SU-DHL-6 (cell line): ENCODE results near the gene INPP4A.

ENCODE experiments used
- H2AFZ ChIP-seq: fragments of 200-600 bp; sonication (generic); 2 replicates; pipeline ENCODE4 v1.6.1; 2014; ENCODE audit warnings: low read depth, mild to moderate bottlenecking, moderate library complexity, mixed read lengths, antibody characterized with exemption, low read length; ENCODE audit not compliant: severe bottlenecking
- H3F3A ChIP-seq: fragments of 200-600 bp; shearing (Covaris generic); 2 replicates; pipeline ENCODE4 v1.6.0; 2016; ENCODE audit warnings: antibody characterized with exemption, mild to moderate bottlenecking; ENCODE audit not compliant: insufficient read depth
- H3K27ac ChIP-seq: fragments of 200-600 bp; sonication (generic); 2 replicates; pipeline ENCODE4 v1.5.1; 2016; ENCODE audit warnings: low read depth, mild to moderate bottlenecking, low read length, moderate library complexity, mixed read lengths
- H3K27me3 ChIP-seq: fragments of 200-600 bp; sonication (generic), shearing (Covaris generic); 2 replicates; pipeline ENCODE4 v1.6.0; 2014; ENCODE audit warnings: mild to moderate bottlenecking, low read length
- H3K36me3 ChIP-seq: fragments of 200-600 bp; sonication (generic); 2 replicates; pipeline ENCODE4 v1.6.1; 2014; ENCODE audit warnings: mild to moderate bottlenecking, low read length, mixed read lengths
- H3K4me2 ChIP-seq: fragments of 300-600, 200-600 bp; shearing (Covaris generic), sonication (generic); 2 replicates; pipeline ENCODE4 v1.6.0; 2014; ENCODE audit warnings: low read length, low read depth, mild to moderate bottlenecking; ENCODE audit not compliant: poor library complexity, severe bottlenecking
- H3K4me3 ChIP-seq: fragments of 200-600 bp; sonication (generic); 2 replicates; pipeline ENCODE4 v1.5.1; 2014; ENCODE audit warnings: antibody characterized with exemption, low read length, mild to moderate bottlenecking, mixed read lengths; ENCODE audit not compliant: insufficient read depth, poor library complexity, severe bottlenecking
- H3K79me2 ChIP-seq: fragments of 200-600 bp; sonication (generic); 2 replicates; pipeline ENCODE4 v1.6.1; 2014; ENCODE audit warnings: mild to moderate bottlenecking, low read length, moderate library complexity; ENCODE audit not compliant: insufficient read depth
- H3K9ac ChIP-seq: fragments of 200-600 bp; sonication (generic); 2 replicates; pipeline ENCODE4 v1.7.0; 2014; ENCODE audit warnings: mild to moderate bottlenecking, low read length
- H3K9me2 ChIP-seq: fragments of 200-600 bp; sonication (generic); replicated peaks from 2 replicates; pipeline ENCODE4 v1.6.1; 2014; ENCODE audit warnings: low read length; ENCODE audit not compliant: insufficient read depth
- H3K9me3 ChIP-seq: fragments of 200-600 bp; sonication (generic); 2 replicates; pipeline ENCODE4 v1.6.1; 2014; ENCODE audit warnings: low read length, mixed read lengths; ENCODE audit not compliant: insufficient read depth
- H4K20me1 ChIP-seq: fragments of 200-600 bp; sonication (generic); 2 replicates; pipeline ENCODE4 v1.6.1; 2014; ENCODE audit warnings: low read depth, mild to moderate bottlenecking, antibody characterized with exemption, low read length, moderate library complexity, mixed read lengths
- CTCF ChIP-seq: fragments of 200-600 bp; sonication (generic); IDR thresholded peaks from one replicate; pipeline ENCODE4 v1.5.1; 2017; ENCODE audit warnings: antibody characterized with exemption, mild to moderate bottlenecking, low read length, moderate library complexity; ENCODE audit not compliant: insufficient read depth, poor library complexity, severe bottlenecking
- EZH2phosphoT487 ChIP-seq: fragments of 200-600 bp; sonication (generic), shearing (Covaris generic); conservative IDR thresholded peaks from 2 replicates; pipeline ENCODE4 v1.6.1; 2018; ENCODE audit warnings: mild to moderate bottlenecking, antibody characterized with exemption, low read length, moderate library complexity, mixed read lengths

Gene INPP4A

GRCh38 chr2:98488252-98488651, 43.6 kb downstream of the INPP4A start:
- Histone ChIP-seq H2AFZ (no peak overlapping the region), H3K27me3 (no peaks in the 10 kb centered on the region), H3K9me2 (no peaks in the 10 kb centered on the region), H3K9ac (no peak overlapping the region), H3K4me3 (no peak overlapping the region), H3K9me3 (no peaks in the 10 kb centered on the region), H3K4me2 (no peak overlapping the region), H3K27ac (no peak overlapping the region), H3F3A (no peaks in the 10 kb centered on the region), H4K20me1 (no peaks in the 10 kb centered on the region), H3K36me3 (no peaks in the 10 kb centered on the region), H3K79me2 (no peaks in the 10 kb centered on the region)
- TF ChIP-seq CTCF (no peak), EZH2phosphoT487 (no peak)

- no peak overlapping the region for H3K4me3 ChIP-seq
- peaks cover 6% of the 10 kb centered on the region; the same call in 1 of the 2 replicates for H3K9me3 ChIP-seq
- H3K27ac ChIP-seq: no peak overlapping the region
- H3K9me2 ChIP-seq: no peaks in the 10 kb centered on the region
- H3K27me3 ChIP-seq: no peaks in the 10 kb centered on the region
- no peaks in the 10 kb centered on the region for H3K36me3 ChIP-seq
- H4K20me1 ChIP-seq: no peaks in the 10 kb centered on the region
- H3F3A ChIP-seq: no peaks in the 10 kb centered on the region
- no peak overlapping the region for H3K4me2 ChIP-seq
- TF ChIP-seq CTCF (no peak), EZH2phosphoT487 (no peak)
- H3K79me2 ChIP-seq: no peaks in the 10 kb centered on the region
- no peak overlapping the region for H2AFZ ChIP-seq
- H3K9ac ChIP-seq: no peak overlapping the region
Observed at GRCh38 chr2:98489486-98489885, 44.8 kb downstream of the INPP4A start.

GRCh38 chr2:98489971-98490962, 45.6 kb downstream of the INPP4A start:
- H3F3A ChIP-seq: no peaks in the 10 kb centered on the region
- H3K4me3 ChIP-seq: no peak overlapping the region
- no peaks in the 10 kb centered on the region for H3K9me2 ChIP-seq
- H2AFZ ChIP-seq: no peak overlapping the region
- H3K36me3 ChIP-seq: no peaks in the 10 kb centered on the region
- H3K27me3 ChIP-seq: no peaks in the 10 kb centered on the region
- no peak overlapping the region for H3K9ac ChIP-seq
- H3K27ac ChIP-seq: no peak overlapping the region
- H3K79me2 ChIP-seq: no peaks in the 10 kb centered on the region
- no peaks in the 10 kb centered on the region for H4K20me1 ChIP-seq
- peaks cover 11% of the 10 kb centered on the region; the same call in 1 of the 2 replicates for H3K9me3 ChIP-seq
- no peak overlapping the region for H3K4me2 ChIP-seq
- no peak for TF ChIP-seq CTCF
- TF ChIP-seq EZH2phosphoT487: no peak
